HG02852 (cell line): ENCODE results near the gene GMDS.

Experiments
- ATAC-seq: cut with Tn5 transposase; IDR thresholded peaks from one replicate; pipeline ENCODE4 v1.9.1; 2021; ENCODE audit warnings: mild to moderate bottlenecking, moderate library complexity; ENCODE audit not compliant: unreplicated experiment

Gene GMDS

DNA sequence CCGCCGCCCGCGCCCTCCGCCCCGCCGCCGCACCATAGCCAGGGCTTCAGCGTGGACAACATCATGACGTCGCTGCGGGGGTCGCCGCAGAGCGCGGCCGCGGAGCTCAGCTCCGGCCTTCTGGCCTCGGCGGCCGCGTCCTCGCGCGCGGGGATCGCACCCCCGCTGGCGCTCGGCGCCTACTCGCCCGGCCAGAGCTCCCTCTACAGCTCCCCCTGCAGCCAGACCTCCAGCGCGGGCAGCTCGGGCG lies 634.2 kb downstream of the GMDS start:
- ATAC-seq: no peak

DNA sequence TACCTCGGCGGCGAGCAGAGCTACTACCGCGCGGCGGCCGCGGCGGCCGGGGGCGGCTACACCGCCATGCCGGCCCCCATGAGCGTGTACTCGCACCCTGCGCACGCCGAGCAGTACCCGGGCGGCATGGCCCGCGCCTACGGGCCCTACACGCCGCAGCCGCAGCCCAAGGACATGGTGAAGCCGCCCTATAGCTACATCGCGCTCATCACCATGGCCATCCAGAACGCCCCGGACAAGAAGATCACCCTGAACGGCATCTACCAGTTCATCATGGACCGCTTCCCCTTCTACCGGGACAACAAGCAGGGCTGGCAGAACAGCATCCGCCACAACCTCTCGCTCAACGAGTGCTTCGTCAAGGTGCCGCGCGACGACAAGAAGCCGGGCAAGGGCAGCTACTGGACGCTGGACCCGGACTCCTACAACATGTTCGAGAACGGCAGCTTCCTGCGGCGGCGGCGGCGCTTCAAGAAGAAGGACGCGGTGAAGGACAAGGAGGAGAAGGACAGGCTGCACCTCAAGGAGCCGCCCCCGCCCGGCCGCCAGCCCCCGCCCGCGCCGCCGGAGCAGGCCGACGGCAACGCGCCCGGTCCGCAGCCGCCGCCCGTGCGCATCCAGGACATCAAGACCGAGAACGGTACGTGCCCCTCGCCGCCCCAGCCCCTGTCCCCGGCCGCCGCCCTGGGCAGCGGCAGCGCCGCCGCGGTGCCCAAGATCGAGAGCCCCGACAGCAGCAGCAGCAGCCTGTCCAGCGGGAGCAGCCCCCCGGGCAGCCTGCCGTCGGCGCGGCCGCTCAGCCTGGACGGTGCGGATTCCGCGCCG lies 634.7 kb downstream of the GMDS start:
- ATAC-seq: peak; percentile 13

DNA sequence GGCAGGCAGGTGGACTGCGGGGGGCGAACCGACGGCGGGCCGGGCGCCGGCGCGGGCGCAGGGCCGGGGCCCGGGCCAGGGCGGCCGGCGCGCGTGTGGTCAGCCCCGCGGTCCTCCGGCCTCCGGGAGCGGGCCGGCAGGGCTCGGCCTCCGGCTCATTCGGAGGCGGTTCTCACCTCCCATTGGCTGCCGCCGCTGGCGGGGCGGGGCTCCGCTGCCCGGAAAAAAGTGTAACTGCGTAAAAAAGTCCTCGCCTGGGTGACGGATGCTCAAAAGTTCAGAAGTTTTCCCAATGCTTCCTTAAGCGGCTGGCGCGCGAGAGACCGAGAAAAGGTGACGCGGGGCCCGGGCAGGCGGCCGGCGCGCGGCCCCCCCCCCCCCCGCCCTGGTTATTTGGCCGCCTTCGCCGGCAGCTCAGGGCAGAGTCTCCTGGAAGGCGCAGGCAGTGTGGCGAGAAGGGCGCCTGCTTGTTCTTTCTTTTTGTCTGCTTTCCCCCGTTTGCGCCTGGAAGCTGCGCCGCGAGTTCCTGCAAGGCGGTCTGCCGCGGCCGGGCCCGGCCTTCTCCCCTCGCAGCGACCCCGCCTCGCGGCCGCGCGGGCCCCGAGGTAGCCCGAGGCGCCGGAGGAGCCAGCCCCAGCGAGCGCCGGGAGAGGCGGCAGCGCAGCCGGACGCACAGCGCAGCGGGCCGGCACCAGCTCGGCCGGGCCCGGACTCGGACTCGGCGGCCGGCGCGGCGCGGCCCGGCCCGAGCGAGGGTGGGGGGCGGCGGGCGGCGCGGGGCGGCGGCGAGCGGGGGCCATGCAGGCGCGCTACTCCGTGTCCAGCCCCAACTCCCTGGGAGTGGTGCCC lies 635.5 kb downstream of the GMDS start, which contains the start of gene FOXC1:
Gene FOXC1 (plus strand): TSS at position 268 of the 849 bp plus-strand sequence. CDS start 531 bp downstream, at position 799.
- peak; percentile 57 for ATAC-seq

DNA sequence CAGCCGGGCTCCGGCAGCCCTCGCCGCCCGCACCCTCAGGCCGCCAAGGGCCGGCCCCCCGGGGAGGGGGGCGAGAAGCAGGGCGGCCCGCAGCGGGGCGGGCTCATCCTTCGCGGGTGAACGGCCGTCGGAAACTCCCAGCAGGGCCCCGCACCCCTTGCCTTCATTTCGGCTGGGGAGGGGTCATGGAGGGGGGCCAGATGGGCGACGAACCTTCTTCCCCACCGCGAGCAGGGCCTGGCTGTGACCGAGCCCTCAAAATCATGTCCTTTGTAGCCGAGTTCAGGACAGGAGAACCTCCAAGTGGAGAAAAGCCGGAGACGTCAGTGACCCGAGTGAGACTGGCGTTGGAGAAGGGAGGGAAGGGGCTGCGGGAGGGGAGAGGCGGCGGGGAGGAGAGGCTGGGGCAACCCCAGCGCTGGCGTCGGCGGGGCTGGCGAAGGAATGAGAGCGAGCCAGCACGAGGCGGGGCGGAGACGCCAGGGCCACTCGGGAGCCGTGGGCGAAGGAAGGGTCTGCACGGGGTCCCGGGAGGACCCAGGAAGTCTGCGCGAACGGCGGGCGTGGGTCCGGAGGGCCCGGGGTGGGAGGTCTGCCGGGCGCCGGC lies 636.3 kb downstream of the GMDS start:
- ATAC-seq: no peak

DNA sequence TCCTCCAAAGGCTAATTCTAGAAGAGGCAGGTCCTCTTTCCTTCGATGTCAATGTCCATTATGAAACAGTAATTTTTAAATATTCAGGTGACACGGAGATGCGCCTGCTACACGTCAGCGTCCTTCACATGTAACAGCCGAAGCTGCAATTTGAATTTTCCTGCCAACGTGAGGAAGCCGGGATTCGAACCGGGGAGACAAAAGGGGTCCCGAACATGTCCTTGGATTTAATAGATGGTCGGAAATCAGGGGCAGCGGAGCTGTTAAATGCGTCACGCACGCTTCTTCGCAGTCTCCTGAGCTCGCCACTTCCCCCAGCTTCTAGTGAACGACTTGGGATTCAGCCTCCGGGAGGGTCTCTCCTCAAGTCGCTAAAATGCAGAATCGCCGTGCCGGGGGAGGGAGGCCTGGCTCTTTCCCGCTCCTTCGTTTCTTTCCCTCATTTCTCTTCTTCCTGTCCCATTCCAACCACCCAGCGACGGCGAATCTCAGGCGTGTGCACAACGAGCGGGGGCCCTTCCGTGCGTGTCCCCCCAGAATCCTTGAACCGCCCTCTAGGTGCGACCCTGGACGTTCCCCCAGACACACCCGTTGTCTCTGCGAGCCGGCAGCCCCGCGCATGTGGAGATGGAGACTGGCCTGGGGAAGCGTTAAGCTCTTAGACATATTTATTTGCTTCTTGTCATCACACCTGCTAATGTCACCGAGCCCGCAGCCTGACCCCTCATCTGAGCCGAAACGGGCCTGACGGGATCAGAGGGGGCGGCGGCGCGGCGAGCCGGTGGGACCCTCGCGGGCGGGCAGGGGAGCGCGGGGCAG lies 637.0 kb downstream of the GMDS start:
- ATAC-seq: no peak

DNA sequence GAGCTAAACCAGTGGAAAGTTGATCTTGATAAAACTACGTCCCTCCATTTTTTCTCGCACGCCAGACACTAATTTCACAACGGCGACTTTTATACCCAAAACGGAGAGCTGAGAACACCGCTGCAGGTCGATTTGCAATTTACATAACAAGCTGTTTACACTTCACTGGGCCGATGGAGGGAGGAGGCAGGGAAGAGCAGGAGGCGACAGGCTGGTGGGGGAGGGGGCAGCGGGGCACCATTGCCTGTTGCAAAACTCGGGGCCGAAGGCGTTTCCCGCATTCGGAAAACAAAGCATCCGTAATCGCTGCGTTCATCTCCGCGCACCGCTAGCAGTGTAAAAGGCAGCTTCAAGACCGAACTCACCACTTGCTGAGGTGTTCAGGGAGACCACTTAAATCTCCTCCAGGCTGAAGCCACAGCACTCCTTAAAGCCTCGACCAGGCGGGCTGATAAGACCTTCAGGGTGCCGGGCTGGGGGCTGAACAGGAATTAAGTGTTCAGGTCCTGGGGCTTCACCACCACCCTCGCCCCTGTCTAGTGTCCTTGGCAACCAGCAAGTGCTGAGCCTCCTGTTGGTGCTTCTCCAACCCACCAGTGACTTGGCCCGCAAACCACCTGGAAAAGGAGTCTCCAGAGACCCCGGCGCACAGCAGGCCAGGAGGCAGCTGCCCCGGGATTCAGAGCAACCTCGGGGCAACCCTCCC lies 637.7 kb downstream of the GMDS start:
- no peak for ATAC-seq

DNA sequence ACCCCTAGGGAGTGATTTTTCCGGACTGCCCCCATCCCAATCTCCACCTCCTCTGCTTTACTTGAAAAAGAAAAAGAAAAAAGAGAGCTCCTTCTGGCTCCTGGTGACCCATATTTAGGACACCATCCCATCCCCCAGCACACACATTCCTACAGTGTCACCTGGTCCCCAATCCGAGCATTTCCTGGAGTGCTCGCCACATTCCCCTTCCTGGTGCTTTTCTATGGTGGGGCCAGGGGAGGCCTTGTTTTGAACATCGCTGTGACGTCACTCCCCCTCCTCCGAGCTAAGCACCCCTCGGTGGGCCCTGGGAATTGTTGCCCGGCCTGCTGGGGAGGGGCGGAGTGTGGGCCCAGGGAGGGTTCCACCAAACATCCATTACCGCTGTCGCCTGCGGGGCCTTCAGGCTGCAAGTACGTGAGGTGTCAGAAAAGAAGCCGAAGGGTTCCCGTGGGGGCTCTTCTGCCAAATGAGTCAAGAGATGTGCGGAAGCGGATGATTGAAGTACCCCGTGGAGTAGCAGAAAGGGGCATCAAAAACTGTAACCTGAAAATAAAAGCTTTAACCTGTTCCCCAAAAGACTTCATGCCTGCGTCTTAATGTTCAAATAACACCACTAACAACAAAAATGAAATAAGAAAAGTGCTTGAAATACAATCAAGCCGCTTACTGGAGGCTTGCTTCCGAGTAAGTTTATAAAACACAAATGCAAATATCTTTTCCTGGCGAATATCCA lies 638.5 kb downstream of the GMDS start:
- no peak for ATAC-seq

DNA sequence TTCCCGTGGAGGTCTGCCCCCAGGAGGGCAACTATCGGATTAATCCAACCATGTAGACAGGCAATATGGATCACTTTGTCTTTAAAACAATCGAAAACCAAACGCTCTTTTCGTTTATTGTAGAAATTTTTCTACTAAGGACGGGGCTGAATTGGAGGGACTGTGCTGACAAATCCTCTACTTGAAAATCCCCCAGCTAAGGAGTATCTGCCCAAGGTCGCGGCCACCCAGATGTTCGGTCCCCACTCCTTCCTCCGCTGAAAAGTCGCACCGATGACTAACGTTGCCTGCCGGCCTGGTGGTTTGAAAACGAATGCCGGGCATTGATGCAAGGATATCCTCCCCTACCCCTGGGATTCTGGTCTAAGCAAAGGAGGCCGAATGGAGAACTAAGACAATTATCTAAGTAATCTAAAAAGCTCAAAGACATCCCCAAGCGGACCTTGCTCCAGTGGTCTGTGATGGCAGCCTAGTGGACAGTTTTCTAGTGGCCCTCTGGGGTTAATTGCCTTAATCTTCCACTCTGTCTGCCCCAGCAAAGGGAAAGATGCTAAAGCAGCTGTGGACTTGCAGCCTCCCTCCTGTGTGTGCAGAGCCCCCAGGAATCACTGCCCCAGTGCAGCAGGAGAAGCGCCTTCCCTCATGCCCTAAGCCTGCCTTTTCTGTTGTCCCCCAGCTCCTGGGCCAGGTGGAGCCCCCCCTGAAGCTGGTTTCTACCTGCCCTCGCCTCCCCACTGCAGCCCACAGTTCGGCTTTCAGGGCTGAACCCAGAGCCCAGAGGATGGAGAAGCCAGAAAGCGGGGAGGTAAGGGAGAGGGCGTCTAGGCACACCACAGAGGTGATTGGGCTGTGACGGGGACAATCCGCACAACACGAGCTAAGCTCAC lies 639.3 kb downstream of the GMDS start:
- ATAC-seq: no peak

DNA sequence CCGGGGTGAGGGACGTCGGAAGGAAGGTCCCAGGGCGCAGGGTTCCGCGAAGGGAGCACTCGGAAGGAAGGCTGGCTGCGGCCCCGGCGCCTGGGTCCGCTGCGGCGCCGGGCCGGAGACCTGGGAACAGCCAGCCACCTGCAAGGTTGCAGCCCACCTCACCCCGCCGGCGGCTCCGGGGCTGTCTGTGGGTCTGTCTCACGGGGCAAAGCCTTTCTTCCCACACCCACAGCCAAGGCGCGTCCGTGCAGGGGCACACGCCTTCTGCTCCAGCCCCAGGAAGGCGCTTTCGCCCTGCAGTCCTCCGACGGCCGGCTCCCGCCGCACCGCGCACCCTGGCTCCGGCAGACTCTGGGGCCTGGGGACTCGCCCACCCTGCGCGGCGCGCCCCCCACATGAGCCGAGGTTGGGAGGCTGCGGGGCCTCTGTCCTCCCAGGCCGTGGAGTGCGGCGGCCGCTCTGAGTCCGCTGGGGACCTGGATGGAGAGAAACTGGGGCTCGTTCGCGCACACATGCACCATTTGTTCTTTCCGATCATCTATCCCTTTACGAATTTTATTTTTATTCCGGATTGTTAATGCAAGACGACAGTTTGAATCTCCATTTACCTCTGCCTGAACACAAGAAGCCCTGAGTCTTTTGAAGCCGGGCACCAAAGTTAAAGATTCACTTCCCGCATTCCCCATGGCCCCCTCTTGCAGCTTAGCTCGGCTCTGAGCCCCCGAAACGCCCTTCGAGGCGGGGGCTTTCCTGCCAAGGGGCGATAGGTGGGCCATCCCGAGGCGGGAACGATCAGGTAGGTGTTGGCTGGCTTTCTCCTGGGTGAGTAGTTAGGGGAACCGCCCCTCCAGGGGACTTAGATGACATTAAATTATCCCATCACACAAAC lies 640.2 kb downstream of the GMDS start:
- no peak for ATAC-seq

DNA sequence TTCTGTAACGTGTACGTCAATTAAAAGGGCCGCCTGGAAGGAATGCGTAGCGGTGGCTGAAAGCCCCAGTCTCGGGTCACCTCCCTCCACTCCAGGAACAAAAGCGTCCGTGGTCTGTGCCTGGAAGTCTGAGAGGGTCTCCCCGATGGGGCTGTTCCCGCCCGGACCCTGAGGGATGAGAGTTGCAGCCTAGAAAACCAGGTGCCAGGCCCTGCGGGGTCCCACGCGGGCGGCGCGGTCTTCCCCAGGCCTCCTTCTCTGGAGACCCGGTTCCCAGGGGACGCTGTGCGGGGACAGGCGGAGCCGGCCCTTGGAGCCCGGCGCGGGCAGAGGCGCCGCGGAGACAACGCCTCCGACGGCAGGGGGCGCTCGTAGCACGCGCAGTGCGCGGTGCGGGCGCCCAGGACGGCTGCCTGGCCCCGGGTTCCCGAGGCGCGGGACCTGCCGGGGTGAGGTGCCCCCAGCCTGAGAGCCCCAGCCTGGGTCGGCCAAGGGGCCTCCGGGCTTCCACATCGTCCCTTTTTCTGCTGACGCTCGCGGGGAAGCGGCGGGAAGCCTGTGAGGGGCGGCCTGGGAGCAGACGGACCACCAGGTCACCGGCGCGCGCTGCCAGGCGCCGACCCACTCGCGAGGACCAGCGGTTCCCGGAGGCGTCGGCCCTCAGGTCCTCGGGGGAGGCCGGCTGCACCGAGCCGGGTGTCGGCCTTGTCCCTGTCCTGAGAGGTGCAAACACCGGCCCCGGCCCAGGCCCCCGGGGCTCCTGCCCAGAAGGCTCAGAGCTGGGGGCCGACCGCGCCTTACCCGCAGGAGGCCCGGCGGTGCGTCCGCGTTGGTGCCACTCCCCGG lies 641.0 kb downstream of the GMDS start:
- ATAC-seq: no peak

DNA sequence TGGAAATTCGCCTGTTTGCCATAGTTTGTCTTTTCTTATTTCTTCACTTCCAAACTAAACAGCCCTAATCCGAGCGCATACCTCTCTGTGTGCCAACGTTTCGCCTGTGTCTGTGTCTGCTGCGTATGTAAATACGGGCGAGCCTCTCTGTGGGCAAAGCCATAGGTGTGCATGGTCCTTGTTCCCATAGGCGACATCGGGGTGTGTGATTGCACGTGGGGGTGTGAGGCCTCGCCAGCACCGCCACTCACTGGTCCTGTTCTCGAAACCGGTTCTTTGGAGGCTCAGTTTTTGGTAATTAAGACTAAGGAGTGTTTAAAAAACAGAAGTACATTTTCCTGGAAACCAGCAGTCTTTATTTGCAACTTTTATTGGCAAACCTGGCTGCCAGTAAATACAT lies 641.7 kb downstream of the GMDS start:
- no peak for ATAC-seq

DNA sequence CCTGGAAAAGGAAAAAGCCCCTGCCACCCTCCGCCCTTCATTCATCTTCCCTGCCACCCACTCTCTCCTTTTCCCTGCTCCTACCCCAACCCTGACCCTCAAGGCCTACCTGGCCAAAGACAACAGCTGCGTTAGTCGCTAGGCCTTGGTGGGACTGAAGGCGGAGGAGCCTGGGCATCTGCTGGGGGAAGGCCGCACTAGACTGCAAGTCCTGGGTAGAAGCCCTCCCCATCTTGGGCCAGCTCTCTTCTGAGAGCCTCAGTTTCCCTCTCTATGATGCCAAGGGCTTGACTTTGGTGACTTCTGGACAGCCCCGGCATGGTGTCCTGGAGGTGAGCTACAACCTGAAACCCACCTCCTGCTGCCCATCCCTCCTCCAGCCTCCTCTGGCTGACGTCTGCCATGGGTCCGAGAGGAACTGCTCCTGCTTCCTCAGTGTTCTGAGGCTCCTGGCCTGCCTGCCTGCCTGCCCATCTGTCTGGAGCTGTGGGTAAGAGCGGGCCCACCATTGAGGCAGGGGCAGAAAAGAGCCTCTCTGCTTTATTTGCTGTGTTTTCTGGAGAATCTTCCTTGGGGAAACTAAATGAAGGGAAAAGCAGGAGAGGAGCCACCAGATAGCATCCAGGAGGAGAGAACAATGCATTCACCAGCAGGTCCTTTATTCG lies 643.2 kb downstream of the GMDS start:
- ATAC-seq: no peak

DNA sequence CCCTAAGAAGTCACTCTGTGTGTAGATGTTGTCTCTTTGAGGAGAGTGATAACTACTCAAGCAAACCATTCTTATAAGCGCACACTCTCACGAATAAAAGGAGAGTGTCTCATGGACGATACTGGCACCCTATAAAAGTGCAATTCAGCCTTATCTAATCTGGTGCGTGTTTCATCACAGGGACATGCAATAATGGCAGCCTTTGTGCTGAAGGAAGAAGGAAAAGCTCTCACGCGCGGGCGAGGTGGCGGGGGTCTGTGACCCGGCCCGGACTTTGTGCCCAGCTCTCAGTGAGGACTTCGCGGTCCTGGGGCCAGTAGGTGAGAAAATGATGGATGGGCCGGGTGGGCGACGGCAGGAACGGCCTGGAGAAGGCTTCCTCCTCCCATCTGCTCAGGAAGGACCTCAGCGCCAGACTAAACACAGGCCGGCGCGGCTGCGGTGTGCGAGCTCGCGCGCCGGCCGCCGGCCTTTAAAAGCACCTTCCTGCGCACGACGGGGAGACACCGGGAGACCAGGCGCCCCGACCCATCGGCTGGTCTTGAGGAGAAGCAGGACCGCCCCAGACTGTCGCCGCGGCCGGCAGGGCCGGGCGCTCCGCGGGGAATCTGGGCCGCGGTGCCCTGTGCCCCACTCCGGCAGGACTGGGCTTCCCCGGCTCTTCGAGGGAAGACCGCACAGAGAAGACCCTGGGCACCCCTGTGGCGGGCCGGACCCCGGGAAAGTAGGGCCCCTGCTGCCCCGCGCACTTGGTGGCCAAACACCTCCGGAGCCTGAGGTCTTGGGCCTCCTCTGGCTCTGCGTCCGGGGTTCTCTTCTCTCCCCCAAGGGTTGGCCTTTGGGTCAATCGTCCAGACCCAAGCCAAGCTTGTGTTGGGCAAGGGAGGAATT lies 644.0 kb downstream of the GMDS start:
- no peak for ATAC-seq

DNA sequence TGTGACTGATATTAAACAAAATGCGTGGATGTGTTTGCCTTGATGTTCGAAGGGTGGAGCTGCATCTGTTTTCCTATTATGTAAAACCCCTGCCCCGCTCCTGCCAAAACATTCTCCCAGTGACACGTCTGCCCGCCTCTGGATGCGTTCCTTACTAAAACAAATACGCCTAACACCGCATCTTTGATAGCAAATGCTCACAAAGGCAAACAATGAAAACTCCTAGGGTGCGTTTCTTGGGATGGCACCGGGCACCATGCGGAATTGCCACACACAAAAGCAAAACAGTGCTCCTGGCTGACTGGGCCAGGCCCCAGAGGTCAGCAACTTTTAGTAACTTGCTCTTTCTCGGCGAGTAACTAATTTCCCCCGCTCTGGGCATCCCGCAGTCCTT lies 644.6 kb downstream of the GMDS start:
- ATAC-seq: no peak

DNA sequence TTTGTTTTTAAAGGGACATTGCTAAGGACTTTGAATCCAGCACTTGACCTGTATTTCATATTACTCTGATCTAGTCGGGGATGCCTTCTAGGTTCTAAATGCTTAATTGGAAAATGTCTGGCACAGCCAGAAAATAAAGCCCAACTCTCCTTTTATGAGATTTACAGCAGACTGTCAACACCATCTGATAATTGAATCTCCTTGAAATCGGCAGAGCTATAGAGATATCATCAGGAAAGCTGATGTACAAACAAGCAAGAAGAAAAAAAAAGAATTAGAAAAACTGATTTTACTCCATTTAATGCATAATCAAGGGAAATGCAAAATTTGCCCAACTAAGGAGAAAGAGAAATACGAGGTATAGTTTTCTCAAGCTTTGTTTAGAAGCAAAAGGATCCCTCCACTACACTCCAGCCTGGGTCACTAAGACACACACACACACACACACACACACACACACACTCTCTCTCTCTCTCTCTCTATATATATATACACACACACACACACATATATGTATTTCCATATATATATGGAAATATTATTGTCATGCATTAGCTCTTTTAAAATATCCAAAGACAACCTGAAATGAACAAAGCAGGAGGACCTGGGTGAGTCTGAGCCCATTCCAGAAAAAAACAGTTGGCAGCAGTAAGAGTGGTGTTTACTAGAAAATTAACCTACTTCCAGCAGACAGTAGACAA lies 645.2 kb downstream of the GMDS start:
- no peak for ATAC-seq
